HG02759 (cell line): ENCODE results near the gene FRY.

Source experiments
- ATAC-seq: cut with Tn5 transposase; IDR thresholded peaks from one replicate; pipeline ENCODE4 v1.9.1; 2021; ENCODE audit warnings: mild to moderate bottlenecking, moderate library complexity; ENCODE audit not compliant: unreplicated experiment

Gene FRY

GRCh38 chr13:32125751-32126150 is 94.2 kb downstream of the FRY start:
- no peak for ATAC-seq

GRCh38 chr13:32126278-32126677 is 94.7 kb downstream of the FRY start:
- ATAC-seq, result no peak

DNA sequence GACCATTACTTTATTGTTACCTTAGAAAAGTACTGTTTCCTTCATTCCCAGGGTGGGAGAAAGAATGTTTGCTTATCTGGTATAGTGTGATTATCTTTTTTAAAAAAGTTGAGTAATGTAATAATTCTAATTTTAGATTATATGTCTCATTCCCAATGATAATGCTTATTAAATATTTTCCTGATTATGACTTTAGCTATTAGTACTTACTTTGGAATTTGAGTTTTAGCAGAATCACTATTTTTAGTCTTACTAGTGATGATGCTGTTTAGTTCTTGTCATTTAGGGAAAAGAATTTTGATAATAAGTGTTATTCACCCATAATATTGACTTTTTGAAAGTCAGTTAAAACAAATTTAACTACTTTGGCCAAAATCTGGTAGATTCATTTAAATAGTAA is 95.2 kb downstream of the FRY start:
- no peak for ATAC-seq

- no peak for ATAC-seq
These were observed 96.1 kb downstream of the FRY start for GRCh38 chr13:32127691-32128090.

DNA sequence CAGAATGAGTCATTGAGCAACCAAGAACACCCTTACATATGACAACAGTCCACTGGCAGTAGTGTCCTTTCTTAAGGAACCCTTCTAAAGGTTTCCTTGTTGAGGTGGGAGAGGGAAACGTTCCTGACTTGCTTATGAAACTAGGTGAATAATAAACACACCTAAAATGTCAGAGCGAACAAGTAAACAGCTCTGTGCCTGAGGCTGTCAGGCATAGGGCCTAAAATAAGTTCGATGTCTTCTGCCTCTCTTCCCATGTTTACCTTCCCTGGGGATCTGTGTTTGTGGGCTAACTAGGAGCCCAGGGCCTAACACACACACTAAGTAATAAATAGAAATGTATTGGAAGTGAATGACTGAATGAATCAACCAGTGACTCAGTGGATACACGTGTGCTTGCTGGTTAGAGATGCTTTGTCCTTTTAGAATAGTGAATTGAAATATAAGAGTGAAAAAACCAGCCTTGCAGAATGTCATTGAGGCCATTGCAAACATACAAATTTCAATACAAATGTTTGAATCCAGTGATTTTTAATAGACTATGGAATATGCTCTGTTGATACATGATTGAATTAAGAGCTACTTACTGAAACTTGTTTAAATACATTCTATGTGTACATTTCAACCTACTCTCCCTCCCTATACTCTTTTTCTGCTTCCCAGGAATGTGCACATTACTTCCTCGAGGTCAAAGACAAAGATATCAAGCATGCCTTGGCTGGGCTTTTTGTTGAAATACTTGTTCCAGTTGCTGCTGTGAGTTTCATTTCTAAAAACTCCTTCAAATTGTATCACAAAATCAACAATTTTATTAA is 102.9 kb downstream of the FRY start:
- ATAC-seq, result no peak

DNA sequence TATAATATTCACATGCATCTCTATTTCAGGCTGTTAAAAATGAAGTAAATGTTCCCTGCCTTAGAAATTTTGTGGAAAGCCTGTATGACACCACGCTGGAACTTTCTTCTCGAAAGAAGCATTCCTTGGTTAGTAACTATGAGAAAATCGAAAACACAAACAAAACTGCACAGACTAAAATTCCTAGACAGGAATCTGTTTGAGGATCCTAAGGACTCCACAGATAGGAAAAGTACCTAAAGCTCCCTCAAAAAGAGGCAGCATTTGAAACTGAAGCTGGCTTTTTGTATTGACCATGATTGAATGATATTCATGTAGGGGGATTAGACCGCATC is 103.4 kb downstream of the FRY start:
- ATAC-seq, result no peak

DNA sequence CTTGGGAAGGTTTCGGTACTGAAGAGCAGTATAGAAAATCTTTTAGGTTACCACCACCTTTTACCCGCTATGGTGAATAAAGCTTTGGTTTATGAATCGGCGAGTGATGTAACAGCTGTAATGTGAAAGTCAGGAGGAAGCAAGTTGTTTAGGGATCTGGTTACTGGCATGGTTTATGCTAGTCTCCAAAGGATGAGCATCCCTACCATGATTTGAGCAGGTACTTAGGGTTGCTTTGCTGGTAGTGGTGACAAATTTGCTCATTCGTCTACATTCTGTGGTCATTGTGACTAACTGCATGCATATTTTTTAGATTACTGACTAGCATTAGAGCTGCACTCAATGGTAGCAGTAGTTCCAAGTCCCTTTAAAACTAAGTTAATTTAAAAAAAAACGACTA is 104.1 kb downstream of the FRY start:
- no peak for ATAC-seq

DNA sequence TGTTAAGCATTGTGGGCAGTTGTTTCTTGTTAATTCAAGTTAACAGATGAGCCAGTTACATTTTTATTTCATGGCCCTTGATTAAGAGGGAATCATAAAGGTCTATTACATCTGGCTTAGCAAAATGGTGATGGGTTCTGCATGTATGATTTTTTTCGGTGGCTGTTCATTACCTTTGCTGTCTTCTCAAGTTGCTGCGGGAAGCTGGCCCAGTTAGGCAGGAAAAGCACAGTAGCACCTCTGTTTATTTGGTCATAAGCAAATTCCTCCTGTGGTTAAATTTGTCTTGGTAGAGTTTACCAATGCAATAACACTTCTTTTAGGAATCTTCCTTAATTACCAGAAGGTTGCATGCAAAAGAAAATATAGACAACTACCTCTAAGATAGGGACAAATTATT is 104.5 kb downstream of the FRY start:
- ATAC-seq, result no peak

- no peak for ATAC-seq
These were observed 105.1 kb downstream of the FRY start for GRCh38 chr13:32136716-32137115.

DNA sequence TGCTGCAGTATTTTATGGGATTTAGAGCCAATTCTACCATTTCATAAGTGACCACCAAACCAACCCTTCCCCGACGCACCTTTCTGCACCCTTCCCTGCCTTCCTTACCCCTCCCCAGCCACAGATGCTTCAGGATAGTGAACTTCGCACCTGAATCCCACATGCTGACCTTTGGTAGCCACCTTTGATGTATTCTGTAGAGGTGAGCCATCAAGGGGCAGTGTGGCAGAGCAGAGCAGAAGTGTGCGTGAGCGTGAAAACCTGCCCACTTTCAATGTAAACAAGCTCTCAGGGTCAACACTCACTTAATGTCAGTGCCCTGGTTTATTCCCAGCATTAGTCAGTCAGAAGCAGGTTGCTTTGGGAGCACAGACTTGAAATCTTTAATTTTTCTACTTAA is 107.7 kb downstream of the FRY start:
- ATAC-seq, result no peak

DNA sequence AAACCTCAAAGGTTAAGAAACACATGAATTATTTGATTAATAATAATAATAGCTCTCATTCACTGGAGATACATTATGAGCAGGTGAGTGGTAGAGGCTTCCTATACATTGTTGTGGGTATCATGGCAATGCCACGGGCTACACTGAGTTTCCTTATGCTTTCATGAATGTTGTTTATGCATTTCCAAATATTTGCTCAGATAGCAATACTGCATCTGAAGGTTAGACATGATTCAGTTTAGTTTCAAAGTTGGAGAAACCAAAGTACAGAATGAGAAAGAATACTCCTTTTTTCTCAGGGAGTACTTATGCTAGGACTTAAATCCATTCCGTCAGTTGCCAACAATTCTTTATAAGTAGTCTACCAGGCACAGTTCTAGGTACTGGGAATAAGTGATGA is 108.5 kb downstream of the FRY start:
- ATAC-seq, result no peak

DNA sequence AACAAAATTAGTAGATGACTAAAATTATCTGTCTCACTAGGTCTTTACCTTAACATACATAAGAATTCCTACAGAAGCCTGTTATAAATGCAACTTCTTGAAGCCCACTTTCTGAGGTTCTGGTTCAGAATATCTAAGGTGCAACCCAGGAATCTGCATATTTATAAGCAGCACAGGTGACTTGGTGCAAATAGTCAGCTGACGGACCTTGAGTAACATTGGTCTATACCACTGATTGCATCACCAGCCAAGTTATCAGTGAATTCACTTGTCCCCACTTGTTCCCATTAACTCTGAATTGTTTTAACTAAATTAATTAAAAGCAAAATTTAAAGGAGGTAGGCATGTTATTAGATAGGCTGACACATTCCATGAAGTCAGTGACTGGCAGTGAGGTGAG is 109.9 kb downstream of the FRY start:
- no peak for ATAC-seq

DNA sequence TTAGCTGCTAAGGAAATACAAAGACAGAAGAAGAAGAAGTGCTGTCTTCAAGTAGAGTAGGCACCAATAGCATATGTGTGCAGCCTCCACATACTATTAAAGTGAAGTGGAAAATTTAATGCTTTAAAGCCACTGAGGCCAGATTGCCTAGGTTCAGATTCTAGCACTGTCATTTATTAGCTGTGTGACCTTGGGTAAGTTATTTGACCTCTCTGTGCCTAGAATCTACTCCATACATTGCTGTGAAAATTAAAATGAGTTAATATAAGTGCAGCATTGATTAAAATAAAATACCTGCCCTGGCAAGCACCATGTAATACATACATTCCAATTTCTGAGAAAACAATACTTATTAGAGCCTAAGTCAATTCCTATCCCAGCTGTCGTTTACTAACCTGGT is 110.5 kb downstream of the FRY start:
- ATAC-seq, result no peak

DNA sequence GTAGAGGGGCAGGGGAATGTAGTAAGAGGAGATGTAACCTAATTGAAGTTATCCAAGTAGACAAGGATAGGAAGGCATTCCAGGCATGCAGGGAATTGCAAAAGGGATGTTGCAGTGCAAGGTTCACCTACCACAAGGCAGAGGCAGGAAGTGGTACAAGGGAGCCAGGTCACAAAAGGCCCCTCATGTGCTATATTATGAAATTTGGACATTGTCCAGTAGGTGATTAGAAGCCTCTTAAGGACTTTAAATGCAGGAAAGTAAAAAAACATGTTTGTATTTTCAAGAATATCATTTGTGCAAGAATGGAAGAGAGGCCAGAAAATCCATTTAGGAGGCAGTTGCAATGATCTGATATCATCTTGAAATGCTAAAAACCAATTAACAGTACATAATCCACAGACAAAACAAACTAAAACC is 111.4 kb downstream of the FRY start:
- ATAC-seq, result no peak

DNA sequence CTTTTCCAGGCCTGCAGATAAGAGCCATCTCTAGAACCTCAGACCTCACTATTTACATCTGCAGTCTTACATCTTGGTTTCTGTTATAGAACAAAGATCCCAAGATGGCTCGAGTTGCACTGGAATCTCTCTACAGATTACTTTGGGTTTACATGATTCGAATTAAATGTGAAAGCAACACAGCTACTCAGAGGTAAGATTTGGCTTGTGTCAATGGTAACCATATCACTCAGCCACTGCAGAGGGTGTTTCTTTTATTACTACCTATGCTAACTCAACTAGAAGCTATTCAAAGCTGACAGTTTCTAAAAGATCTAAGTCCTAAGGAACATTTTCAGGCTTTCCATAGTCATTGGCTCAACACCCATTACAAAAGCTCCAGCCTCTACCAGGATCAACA is 115.6 kb downstream of the FRY start:
- no peak for ATAC-seq

DNA sequence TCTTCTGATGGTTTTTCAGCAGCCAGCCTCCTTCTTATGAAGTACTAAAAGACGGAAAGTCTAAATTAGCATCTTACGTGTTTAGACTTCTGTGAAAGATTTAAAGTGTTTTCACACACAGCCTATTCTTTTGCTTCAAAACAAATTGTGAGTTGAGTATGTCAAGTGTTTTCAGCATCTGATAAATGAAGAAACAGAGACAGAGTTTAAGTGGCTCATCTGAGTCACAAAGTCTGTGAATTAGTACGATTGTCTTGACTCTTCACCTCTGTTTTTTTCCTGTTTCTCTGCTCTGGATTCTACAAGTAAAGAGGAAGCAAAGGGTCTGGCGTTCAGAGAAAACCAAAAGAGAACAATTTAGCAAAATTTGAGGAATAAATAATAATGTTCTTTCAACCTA is 116.4 kb downstream of the FRY start:
- ATAC-seq, result no peak

DNA sequence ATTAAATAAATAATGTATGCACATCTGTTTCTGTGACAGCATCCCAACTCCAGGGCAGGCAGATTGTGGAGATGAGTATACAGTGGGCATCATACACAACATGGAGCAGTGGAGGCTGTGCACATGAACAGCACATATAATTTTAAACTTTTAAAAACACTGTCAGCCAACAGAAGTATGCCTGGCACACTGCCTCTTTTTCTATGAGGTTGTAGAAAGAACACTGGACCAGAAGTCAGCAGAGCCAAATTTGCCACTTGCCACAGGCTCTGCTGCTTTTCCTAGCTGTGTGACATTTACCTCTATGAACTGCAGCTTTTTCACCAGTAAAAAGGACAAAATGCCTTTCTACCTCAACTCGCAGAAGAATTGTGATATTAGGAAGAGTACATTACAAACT is 118.7 kb downstream of the FRY start:
- ATAC-seq, result no peak

- ATAC-seq, result no peak
These were observed 119.2 kb downstream of the FRY start for GRCh38 chr13:32150794-32151193.

- ATAC-seq, result no peak
These were observed 119.7 kb downstream of the FRY start for GRCh38 chr13:32151240-32151639.

DNA sequence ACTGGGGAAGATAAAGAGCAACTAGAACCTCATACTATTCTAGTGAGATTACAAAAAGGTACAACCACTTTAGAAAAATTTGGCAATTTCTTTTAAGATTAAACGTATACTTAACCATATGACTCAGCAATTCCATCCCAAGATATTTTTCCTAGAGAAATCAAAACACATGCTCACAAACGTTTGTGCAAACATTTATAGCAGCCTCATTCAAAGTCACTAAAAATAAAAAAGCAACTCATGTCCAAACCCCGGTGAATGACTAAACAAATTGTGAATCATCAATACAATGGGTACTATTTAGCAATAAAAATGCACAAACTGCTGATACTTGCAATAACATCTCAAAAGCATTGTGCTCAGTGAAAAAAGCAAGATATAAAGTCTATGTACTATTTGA is 121.5 kb downstream of the FRY start:
- ATAC-seq, result no peak

GRCh38 chr13:32159137-32159869 is 127.7 kb downstream of the FRY start:
- ATAC-seq, result no peak

DNA sequence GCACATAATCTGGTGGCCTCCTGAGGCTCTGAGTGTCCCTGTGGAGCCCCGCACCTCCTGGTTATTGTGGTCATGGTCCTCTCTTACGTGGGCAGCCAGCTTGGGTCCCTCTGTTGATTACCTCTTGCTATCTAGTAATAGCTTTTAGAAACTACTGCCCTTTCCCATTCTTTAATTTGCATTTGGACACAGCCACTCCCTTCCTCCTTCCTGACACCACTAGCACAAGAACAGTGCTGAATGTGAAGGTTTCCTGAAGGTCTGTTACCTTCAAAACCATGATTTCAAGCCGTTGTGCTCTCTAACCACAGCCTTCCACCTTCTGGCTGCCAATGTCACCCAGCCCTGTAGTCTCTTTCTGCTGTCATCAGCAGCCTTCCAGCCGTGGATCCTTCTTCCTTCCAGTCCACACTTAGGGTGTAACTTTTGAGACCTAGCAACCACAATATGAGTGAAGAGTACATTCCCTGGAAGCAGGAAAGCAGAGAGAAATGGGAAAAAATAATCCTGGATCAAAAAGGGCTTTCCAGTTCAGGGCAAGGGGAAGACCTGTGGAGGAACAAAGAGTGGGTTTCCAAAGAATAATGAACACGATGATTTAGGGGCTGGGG is 130.9 kb downstream of the FRY start:
- ATAC-seq, result no peak
